Measurements from ENCODE around the gene ATP1A1. TPM values are rescaled to one million over a fixed set of nuclear protein-coding genes. Genes with fewer than 3 reads are reported as not detected.

The ATP1A1 gene
- total and polyA plus RNA-seq, 9 of the 15 experiments (the other 6 are each of a cell fraction or from before 2014, with no cell fraction given) = 99.3 to 513 (median 234) TPM

DNA sequence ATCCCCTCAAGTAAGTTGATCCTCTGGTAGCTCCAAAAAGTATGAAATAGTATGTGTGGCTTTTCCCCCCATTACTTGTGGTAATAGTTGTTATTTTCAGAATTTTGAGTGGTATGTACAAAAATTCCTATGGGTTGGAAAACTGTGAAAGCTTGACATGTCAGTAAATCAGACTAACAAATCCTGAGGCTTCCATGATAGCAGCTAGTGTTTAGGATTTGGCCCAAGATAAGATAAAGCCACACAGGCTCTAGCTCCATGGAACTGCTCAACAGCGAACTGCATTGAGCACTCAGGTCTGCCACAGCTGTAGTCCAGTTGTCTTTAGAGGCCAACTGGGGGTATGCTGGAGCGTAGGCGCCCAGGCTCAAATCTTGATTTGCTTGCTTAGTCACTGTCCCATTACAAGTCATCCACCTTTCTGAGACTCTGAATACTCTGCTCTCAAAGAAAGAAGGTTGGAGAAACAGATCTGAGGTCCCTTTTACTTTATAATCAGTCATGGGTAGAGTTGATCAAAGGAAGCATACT lies 28.7 kb downstream of the ATP1A1 start (continued):
- TF ChIP-seq, protein P1, sequence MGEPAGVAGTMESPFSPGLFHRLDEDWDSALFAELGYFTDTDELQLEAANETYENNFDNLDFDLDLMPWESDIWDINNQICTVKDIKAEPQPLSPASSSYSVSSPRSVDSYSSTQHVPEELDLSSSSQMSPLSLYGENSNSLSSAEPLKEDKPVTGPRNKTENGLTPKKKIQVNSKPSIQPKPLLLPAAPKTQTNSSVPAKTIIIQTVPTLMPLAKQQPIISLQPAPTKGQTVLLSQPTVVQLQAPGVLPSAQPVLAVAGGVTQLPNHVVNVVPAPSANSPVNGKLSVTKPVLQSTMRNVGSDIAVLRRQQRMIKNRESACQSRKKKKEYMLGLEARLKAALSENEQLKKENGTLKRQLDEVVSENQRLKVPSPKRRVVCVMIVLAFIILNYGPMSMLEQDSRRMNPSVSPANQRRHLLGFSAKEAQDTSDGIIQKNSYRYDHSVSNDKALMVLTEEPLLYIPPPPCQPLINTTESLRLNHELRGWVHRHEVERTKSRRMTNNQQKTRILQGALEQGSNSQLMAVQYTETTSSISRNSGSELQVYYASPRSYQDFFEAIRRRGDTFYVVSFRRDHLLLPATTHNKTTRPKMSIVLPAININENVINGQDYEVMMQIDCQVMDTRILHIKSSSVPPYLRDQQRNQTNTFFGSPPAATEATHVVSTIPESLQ (CRISPR knock-in tag; IDR thresholded peaks at IDR 0.05) = no peak
- TF ChIP-seq, protein P2, sequence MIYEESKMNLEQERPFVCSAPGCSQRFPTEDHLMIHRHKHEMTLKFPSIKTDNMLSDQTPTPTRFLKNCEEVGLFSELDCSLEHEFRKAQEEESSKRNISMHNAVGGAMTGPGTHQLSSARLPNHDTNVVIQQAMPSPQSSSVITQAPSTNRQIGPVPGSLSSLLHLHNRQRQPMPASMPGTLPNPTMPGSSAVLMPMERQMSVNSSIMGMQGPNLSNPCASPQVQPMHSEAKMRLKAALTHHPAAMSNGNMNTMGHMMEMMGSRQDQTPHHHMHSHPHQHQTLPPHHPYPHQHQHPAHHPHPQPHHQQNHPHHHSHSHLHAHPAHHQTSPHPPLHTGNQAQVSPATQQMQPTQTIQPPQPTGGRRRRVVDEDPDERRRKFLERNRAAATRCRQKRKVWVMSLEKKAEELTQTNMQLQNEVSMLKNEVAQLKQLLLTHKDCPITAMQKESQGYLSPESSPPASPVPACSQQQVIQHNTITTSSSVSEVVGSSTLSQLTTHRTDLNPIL (CRISPR knock-in tag; IDR thresholded peaks at IDR 0.05) = no peak
- TF ChIP-seq, protein P3, sequence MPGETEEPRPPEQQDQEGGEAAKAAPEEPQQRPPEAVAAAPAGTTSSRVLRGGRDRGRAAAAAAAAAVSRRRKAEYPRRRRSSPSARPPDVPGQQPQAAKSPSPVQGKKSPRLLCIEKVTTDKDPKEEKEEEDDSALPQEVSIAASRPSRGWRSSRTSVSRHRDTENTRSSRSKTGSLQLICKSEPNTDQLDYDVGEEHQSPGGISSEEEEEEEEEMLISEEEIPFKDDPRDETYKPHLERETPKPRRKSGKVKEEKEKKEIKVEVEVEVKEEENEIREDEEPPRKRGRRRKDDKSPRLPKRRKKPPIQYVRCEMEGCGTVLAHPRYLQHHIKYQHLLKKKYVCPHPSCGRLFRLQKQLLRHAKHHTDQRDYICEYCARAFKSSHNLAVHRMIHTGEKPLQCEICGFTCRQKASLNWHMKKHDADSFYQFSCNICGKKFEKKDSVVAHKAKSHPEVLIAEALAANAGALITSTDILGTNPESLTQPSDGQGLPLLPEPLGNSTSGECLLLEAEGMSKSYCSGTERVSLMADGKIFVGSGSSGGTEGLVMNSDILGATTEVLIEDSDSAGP (CRISPR knock-in tag; IDR thresholded peaks at IDR 0.05) = no peak
- no peak for TF ChIP-seq NUFIP1 (IDR thresholded peaks at IDR 0.05; ENCODE audit: partially characterized antibody)
- TF ChIP-seq, protein P4, sequence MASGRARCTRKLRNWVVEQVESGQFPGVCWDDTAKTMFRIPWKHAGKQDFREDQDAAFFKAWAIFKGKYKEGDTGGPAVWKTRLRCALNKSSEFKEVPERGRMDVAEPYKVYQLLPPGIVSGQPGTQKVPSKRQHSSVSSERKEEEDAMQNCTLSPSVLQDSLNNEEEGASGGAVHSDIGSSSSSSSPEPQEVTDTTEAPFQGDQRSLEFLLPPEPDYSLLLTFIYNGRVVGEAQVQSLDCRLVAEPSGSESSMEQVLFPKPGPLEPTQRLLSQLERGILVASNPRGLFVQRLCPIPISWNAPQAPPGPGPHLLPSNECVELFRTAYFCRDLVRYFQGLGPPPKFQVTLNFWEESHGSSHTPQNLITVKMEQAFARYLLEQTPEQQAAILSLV (tag; IDR thresholded peaks at IDR 0.05) = no peak
- no peak for TF ChIP-seq RBM17 (IDR thresholded peaks at IDR 0.05; ENCODE audit: borderline replicate concordance, low read depth, low read length)
- no peak for TF ChIP-seq RNF2 (IDR thresholded peaks at IDR 0.05)
- TF ChIP-seq KLF13 (tag; IDR thresholded peaks at IDR 0.05; ENCODE audit: borderline replicate concordance, low read depth) = no peak
- 0 out of 2 replicates have a peak, but pooled peaks have one; percentile 26 for TF ChIP-seq EP300 (IDR thresholded peaks at IDR 0.05; ENCODE audit: low read length)
- no peak for TF ChIP-seq TOE1 (IDR thresholded peaks at IDR 0.05; ENCODE audit: borderline replicate concordance)
- TF ChIP-seq TOE1 (CRISPR knock-in tag; IDR thresholded peaks at IDR 0.05; ENCODE audit: borderline replicate concordance, low read depth) = no peak
- no peak for TF ChIP-seq MBD2 (IDR thresholded peaks at IDR 0.05; ENCODE audit: borderline replicate concordance, low read depth)
- TF ChIP-seq FOXP1 (CRISPR knock-in tag; IDR thresholded peaks at IDR 0.05) = no peak
- no peak for TF ChIP-seq CC2D1A (IDR thresholded peaks at IDR 0.05)
- TF ChIP-seq POLR2B (IDR thresholded peaks at IDR 0.05; ENCODE audit: low read depth, partially characterized antibody) = no peak
- TF ChIP-seq SPI1 (IDR thresholded peaks at IDR 0.05; ENCODE audit: borderline replicate concordance, low read depth, low read length) = no peak
- no peak for TF ChIP-seq POLR2A (conservative IDR thresholded peaks at IDR 0.05)
- TF ChIP-seq, protein P5, sequence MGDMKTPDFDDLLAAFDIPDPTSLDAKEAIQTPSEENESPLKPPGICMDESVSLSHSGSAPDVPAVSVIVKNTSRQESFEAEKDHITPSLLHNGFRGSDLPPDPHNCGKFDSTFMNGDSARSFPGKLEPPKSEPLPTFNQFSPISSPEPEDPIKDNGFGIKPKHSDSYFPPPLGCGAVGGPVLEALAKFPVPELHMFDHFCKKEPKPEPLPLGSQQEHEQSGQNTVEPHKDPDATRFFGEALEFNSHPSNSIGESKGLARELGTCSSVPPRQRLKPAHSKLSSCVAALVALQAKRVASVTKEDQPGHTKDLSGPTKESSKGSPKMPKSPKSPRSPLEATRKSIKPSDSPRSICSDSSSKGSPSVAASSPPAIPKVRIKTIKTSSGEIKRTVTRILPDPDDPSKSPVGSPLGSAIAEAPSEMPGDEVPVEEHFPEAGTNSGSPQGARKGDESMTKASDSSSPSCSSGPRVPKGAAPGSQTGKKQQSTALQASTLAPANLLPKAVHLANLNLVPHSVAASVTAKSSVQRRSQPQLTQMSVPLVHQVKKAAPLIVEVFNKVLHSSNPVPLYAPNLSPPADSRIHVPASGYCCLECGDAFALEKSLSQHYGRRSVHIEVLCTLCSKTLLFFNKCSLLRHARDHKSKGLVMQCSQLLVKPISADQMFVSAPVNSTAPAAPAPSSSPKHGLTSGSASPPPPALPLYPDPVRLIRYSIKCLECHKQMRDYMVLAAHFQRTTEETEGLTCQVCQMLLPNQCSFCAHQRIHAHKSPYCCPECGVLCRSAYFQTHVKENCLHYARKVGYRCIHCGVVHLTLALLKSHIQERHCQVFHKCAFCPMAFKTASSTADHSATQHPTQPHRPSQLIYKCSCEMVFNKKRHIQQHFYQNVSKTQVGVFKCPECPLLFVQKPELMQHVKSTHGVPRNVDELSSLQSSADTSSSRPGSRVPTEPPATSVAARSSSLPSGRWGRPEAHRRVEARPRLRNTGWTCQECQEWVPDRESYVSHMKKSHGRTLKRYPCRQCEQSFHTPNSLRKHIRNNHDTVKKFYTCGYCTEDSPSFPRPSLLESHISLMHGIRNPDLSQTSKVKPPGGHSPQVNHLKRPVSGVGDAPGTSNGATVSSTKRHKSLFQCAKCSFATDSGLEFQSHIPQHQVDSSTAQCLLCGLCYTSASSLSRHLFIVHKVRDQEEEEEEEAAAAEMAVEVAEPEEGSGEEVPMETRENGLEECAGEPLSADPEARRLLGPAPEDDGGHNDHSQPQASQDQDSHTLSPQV (IDR thresholded peaks at IDR 0.05) = 0 out of 2 replicates have a peak, but pooled peaks have one; percentile 21
- peak; percentile 41 for TF ChIP-seq MEIS2 (IDR thresholded peaks at IDR 0.05; ENCODE audit: partially characterized antibody)
